LoVo (cell line): ENCODE measurements around the gene GNA12.
A peak's percentile ranks its signal among the peaks of the same experiment; 100 is the strongest.

Experiments
- DNase-seq: peaks from one replicate; pipeline ENCODE4 v3.0.0-alpha.2; 2016; ENCODE audit warnings: low spot score

GNA12 gene

GRCh38 chr7:2838451-2838850, 5.7 kb downstream of the GNA12 start:
- DNase-seq = no peak

- no peak for DNase-seq
These were observed 6.6 kb downstream of the GNA12 start for GRCh38 chr7:2837496-2837895.

- no peak for DNase-seq
These were observed 9.2 kb downstream of the GNA12 start for GRCh38 chr7:2834748-2835441.

GRCh38 chr7:2833083-2833910, 10.8 kb downstream of the GNA12 start:
- DNase-seq = no peak

- no peak for DNase-seq
These were observed 11.6 kb downstream of the GNA12 start for GRCh38 chr7:2832461-2832860.

- DNase-seq = no peak
These were observed 13.3 kb downstream of the GNA12 start for GRCh38 chr7:2830609-2831376.

- no peak for DNase-seq
These were observed 15.1 kb downstream of the GNA12 start for GRCh38 chr7:2829040-2829439.

GRCh38 chr7:2826771-2827170, 17.3 kb downstream of the GNA12 start:
- no peak for DNase-seq

- no peak for DNase-seq
These were observed 18.4 kb downstream of the GNA12 start for GRCh38 chr7:2825559-2826227.

- DNase-seq = no peak
These were observed 19.2 kb downstream of the GNA12 start for GRCh38 chr7:2824678-2825461.

- no peak for DNase-seq
These were observed 20.0 kb downstream of the GNA12 start for GRCh38 chr7:2824026-2824677.

GRCh38 chr7:2823130-2823529, 21.0 kb downstream of the GNA12 start:
- no peak for DNase-seq

GRCh38 chr7:2821842-2822507, 22.1 kb downstream of the GNA12 start:
- no peak for DNase-seq

GRCh38 chr7:2821161-2821841, 22.8 kb downstream of the GNA12 start:
- DNase-seq = no peak

- peak; percentile 28 for DNase-seq
These were observed 23.6 kb downstream of the GNA12 start for GRCh38 chr7:2820508-2820934.

GRCh38 chr7:2819954-2820397, 24.1 kb downstream of the GNA12 start:
- DNase-seq = no peak

GRCh38 chr7:2819161-2819953, 24.8 kb downstream of the GNA12 start:
- no peak for DNase-seq

- DNase-seq = no peak
These were observed 25.5 kb downstream of the GNA12 start for GRCh38 chr7:2818653-2819052.

- no peak for DNase-seq
These were observed 26.0 kb downstream of the GNA12 start for GRCh38 chr7:2818121-2818520.
